ENCODE results near the gene GAD2. TPM values are rescaled to one million over a fixed set of nuclear protein-coding genes. Genes with fewer than 3 reads are reported as not detected.

GAD2 gene
- polyA plus RNA-seq, 1 of the 3 experiments (the other 2 are of a cell fraction), result not detected

GRCh38 chr10:26225322-26225721 is 8.7 kb downstream of the GAD2 start:
- Histone ChIP-seq H3K36me3 (replicated peaks in 1 of 2; ENCODE audit: control insufficient read depth in 1 of 2, insufficient read depth in 2 of 2, low read length in 1 of 2) (no peaks in the 10 kb centered on the region), H4K20me1 (ENCODE audit: insufficient read depth) (no peaks in the 10 kb centered on the region), H3K4me3 (ENCODE audit: low read depth in 2 of 2, low read length in 1 of 2) (no peak overlapping the region), H3K4me1 (ENCODE audit: control insufficient read depth in 1 of 2, insufficient read depth in 2 of 2, low read depth in 1 of 2, low read length in 1 of 2) (no peaks in the 10 kb centered on the region; a peak in 1 of 4 replicates), H3K79me2 (ENCODE audit: insufficient read depth) (no peaks in the 10 kb centered on the region), H3K4me2 (no peak overlapping the region), H3F3A (replicated peaks; ENCODE audit: insufficient read depth) (no peaks in the 10 kb centered on the region), H3K9me2 (no peaks in the 10 kb centered on the region), H3K27ac (ENCODE audit: low read depth in 2 of 2, low read length in 1 of 2) (no peak overlapping the region), H3K9me3 (no peaks in the 10 kb centered on the region), H3K9ac (no peak overlapping the region), H3K27me3 (ENCODE audit: insufficient read depth) (no peaks in the 10 kb centered on the region), H2AFZ (ENCODE audit: low read depth) (no peak overlapping the region)
- TF ChIP-seq USF1 (IDR thresholded peaks at IDR 0.05; ENCODE audit: borderline replicate concordance, low read depth), result no peak
- no peak for TF ChIP-seq PBX3 (IDR thresholded peaks at IDR 0.05)
- no peak for TF ChIP-seq YY1 (IDR thresholded peaks at IDR 0.05; ENCODE audit: low read depth)
- no peak for TF ChIP-seq RFX5 (IDR thresholded peaks at IDR 0.05; ENCODE audit: low read length)
- TF ChIP-seq USF2 (IDR thresholded peaks at IDR 0.05; ENCODE audit: borderline replicate concordance, low read depth, low read length), result no peak
- TF ChIP-seq RCOR1 (IDR thresholded peaks at IDR 0.05; ENCODE audit: low read length), result no peak
- no peak for TF ChIP-seq TCF12 (IDR thresholded peaks at IDR 0.05)
- no peak for TF ChIP-seq JUND (IDR thresholded peaks at IDR 0.05)
- TF ChIP-seq GABPA (IDR thresholded peaks at IDR 0.05; ENCODE audit: low read depth), result no peak
- no peak for TF ChIP-seq SMC3 (IDR thresholded peaks at IDR 0.05; ENCODE audit: low read depth, low read length)
- no peak for TF ChIP-seq GATA2 (CRISPR knock-in tag; IDR thresholded peaks at IDR 0.05)
- no peak for TF ChIP-seq ZBTB33 (IDR thresholded peaks at IDR 0.05; ENCODE audit: borderline replicate concordance, low read depth)
- TF ChIP-seq NRF1 (IDR thresholded peaks at IDR 0.05; ENCODE audit: low read depth, low read length), result no peak
- TF ChIP-seq TEAD4 (IDR thresholded peaks at IDR 0.05; ENCODE audit: borderline replicate concordance, insufficient read depth), result no peak
- TF ChIP-seq FOXM1 (IDR thresholded peaks at IDR 0.05; ENCODE audit: low read depth), result no peak
- TF ChIP-seq MEF2A (IDR thresholded peaks at IDR 0.05; ENCODE audit: borderline replicate concordance, low read depth), result no peak
- POLR2A ChIA-PET, result no interaction called here
- 0% methylated on average over 4 of the region's 4 CpGs for WGBS (ENCODE audit: low lambda C conversion rate)
- CTCF ChIA-PET, result interaction anchor here (0.6 kb wide), 1 partner anchor 167 kb away, joined by 3 read pairs; no protein-coding TSS in a partner anchor
- no peak for DNase-seq
